NT2/D1 (cell line): Measurements from ENCODE around the gene AGAP1.

Source experiments
- DNase-seq: peaks from one replicate; pipeline ENCODE4 v3.0.0-alpha.2; 2011; ENCODE audit warnings: low read depth, low spot score
- H3K27me3 ChIP-seq: 2 replicates; pipeline ENCODE4 v1.6.0; 2011; ENCODE audit warnings: mild to moderate bottlenecking; ENCODE audit not compliant: insufficient read length, insufficient read depth
- H3K36me3 ChIP-seq: 2 replicates; pipeline ENCODE4 v1.6.1; 2011; ENCODE audit warnings: mild to moderate bottlenecking, low read length, mixed read lengths; ENCODE audit not compliant: insufficient read depth, insufficient read length
- H3K4me1 ChIP-seq: 2 replicates; pipeline ENCODE4 v1.5.1; 2011; ENCODE audit not compliant: insufficient read depth, insufficient read length
- H3K4me3 ChIP-seq: 2 replicates; pipeline ENCODE4 v1.5.1; 2011; ENCODE audit warnings: low read depth; ENCODE audit not compliant: insufficient read length
- H3K9ac ChIP-seq: 2 replicates; pipeline ENCODE4 v1.6.0; 2011; ENCODE audit warnings: low read depth; ENCODE audit not compliant: insufficient read length
- H3K9me3 ChIP-seq: 2 replicates; pipeline ENCODE4 v1.5.1; 2011; ENCODE audit warnings: mild to moderate bottlenecking, low read length; ENCODE audit not compliant: insufficient read depth
- SUZ12 ChIP-seq: IDR thresholded peaks from 2 replicates; pipeline ENCODE4 v1.6.1; 2011; ENCODE audit not compliant: insufficient read length, insufficient read depth; ENCODE audit errors: extremely low read depth
- YY1 ChIP-seq: IDR thresholded peaks from 2 replicates; pipeline ENCODE4 v1.6.1; 2011; ENCODE audit not compliant: insufficient read length, insufficient read depth
- ZNF274 ChIP-seq: IDR thresholded peaks from 2 replicates; pipeline ENCODE4 v1.6.1; 2011; ENCODE audit warnings: mild to moderate bottlenecking, low read depth, low read length

AGAP1 gene

DNA sequence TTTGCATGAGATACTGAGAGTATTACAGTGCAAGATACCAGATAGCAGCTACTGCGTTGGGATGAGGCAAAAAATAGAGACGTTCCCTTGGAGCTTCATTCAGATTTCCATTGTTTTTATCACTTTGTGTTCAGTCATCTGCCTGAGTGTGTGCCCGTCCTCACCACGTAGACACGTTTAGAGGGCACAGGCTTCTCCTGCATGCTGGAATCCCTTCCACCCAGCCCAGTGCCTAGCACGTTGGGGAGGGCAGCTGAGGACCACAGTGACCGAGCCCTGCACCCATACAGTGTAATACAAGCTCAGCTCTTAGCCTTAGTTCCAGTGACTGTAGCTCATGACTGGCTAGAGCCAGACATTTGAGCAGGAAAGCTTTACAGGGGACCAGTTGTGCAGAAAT is 539.6 kb downstream of the AGAP1 start:
- no peak overlapping the region for H3K4me3 ChIP-seq
- no peak overlapping the region for H3K9ac ChIP-seq
- no peak for DNase-seq
- peaks cover 4% of the 10 kb centered on the region for H3K36me3 ChIP-seq
- peaks cover 6% of the 10 kb centered on the region; the same call in 1 of the 2 replicates for H3K9me3 ChIP-seq
- H3K27me3 ChIP-seq = no peaks in the 10 kb centered on the region
- no peak for TF ChIP-seq SUZ12
- no peak for TF ChIP-seq YY1
- no peak for TF ChIP-seq ZNF274
- H3K4me1 ChIP-seq = no peaks in the 10 kb centered on the region

- Histone ChIP-seq H3K27me3 (no peaks in the 10 kb centered on the region), H3K4me3 (no peak overlapping the region), H3K4me1 (no peaks in the 10 kb centered on the region), H3K9me3 (peaks cover 6% of the 10 kb centered on the region; the same call in 1 of the 2 replicates), H3K36me3 (peaks cover 4% of the 10 kb centered on the region), H3K9ac (no peak overlapping the region)
- no peak for TF ChIP-seq YY1
- no peak for TF ChIP-seq SUZ12
- TF ChIP-seq ZNF274 = no peak
- DNase-seq = no peak
Measured at GRCh38 chr2:236034974-236035373, 541.1 kb downstream of the AGAP1 start.

DNA sequence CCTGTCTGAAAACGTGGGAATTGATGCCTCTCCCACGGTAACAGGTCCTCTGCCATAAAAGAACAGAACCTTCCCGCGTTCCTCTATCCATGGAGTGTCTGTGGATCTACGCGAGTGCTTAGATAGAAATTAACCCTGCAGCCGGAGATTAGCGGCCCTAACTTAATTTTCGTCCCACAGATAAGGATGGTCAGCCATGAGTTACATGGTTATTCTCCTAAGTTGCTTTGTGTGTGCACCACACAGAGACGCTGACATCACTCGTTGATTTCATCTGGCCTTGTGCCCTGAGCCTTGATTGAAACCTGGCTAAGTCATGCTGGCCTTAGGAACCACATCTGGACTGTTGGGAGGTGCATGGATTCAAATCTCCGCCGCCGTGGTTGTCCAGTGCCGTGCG is 542.2 kb downstream of the AGAP1 start:
- DNase-seq = no peak
- TF ChIP-seq ZNF274 (no peak), YY1 (no peak), SUZ12 (no peak)
- Histone ChIP-seq H3K4me3 (no peak overlapping the region), H3K36me3 (peaks cover 8% of the 10 kb centered on the region), H3K9ac (no peak overlapping the region), H3K27me3 (no peaks in the 10 kb centered on the region), H3K9me3 (no peaks in the 10 kb centered on the region), H3K4me1 (peaks cover 4% of the 10 kb centered on the region)

DNA sequence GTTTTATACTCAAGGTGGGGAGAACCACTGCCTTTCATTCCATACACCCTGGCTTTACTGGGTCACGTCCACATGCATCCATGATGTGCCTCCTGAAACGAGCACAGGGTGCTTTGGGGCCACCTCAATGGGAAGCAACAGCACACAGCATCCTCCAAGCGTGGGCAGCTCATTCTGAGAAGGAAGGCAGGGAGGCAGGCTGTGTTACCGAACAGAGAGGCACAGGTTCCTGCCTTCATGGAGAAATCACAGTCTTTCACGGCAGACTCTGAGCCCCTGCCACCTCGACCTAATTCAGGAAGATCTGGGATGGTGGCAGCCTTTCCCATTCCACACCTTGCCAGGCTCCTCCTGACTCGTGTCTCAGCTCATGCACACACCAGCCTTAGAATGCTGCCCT is 544.3 kb downstream of the AGAP1 start:
- Histone ChIP-seq H3K27me3 (no peaks in the 10 kb centered on the region), H3K4me1 (peaks cover 6% of the 10 kb centered on the region), H3K9ac (no peak overlapping the region), H3K36me3 (peaks cover 10% of the 10 kb centered on the region), H3K4me3 (no peak overlapping the region), H3K9me3 (no peaks in the 10 kb centered on the region)
- TF ChIP-seq SUZ12 (no peak), YY1 (no peak), ZNF274 (no peak)
- no peak for DNase-seq

DNA sequence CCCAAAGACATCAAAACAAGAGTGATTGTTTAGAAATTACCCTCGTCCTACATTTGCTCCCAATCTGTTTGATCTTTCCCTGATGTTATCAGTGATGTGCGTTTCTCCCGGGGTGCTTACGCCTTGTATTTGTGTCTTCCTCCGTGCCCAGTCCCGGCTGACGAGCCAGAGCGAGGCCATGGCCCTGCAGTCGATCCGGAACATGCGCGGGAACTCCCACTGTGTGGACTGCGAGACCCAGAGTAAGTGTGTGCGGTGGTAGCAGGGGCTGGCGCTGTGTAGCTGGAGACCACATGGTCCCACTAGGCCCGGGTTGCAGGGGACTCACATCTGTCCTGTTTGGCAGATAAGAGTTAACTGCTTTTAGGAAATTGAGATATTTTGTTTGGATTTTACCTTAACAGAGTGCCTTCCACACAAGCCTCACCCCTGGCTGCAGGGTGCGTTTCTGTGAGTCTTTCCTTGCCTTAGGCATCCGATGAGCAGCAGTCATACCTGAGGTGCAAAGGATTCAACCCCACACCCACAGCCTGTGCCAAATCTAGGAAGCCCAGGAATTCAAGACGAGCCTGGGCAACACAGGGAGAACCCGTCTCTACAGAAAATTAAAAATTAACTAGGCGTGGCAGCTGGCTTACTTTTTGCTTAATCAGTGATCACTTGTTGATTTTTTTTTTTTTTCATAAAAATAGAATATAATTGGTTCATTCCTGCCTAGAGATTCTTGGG is 546.9 kb downstream of the AGAP1 start:
- no peak for TF ChIP-seq YY1
- TF ChIP-seq SUZ12 = no peak
- TF ChIP-seq ZNF274 = no peak
- no peak for DNase-seq
- Histone ChIP-seq H3K9me3 (no peaks in the 10 kb centered on the region), H3K9ac (no peak overlapping the region), H3K27me3 (no peaks in the 10 kb centered on the region), H3K4me3 (no peak overlapping the region), H3K4me1 (peaks cover 9% of the 10 kb centered on the region), H3K36me3 (peaks cover 14% of the 10 kb centered on the region)

DNA sequence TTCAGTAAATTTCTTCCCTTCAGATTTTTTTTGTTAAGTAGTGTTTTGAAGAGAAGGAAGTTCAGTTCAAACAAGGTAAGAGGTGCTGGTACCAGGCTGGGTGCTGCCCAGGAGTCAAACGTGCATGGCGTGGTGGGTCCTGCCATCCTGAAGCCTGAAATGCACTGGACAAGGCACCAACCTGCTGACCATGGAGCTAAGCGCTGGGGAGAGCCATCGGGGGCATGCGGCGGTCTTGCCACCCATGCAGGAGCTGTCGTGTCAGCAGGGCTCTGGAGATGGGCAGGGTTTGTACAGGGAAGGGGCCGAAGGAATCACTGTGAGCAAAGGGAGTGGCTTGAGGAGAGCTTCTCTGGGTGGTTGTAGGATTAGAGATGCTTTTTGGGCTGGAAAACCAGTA is 547.8 kb downstream of the AGAP1 start:
- TF ChIP-seq YY1 (no peak), ZNF274 (no peak), SUZ12 (no peak)
- Histone ChIP-seq H3K4me1 (peaks cover 12% of the 10 kb centered on the region), H3K27me3 (no peaks in the 10 kb centered on the region), H3K9ac (no peak overlapping the region), H3K36me3 (peaks cover 14% of the 10 kb centered on the region), H3K4me3 (no peak overlapping the region), H3K9me3 (no peaks in the 10 kb centered on the region)
- DNase-seq = no peak

GRCh38 chr2:236042087-236042486 is 548.2 kb downstream of the AGAP1 start:
- Histone ChIP-seq H3K4me1 (peaks cover 14% of the 10 kb centered on the region), H3K36me3 (peaks cover 14% of the 10 kb centered on the region), H3K9ac (no peak overlapping the region), H3K27me3 (no peaks in the 10 kb centered on the region), H3K9me3 (no peaks in the 10 kb centered on the region), H3K4me3 (no peak overlapping the region)
- no peak for DNase-seq
- TF ChIP-seq SUZ12 = no peak
- no peak for TF ChIP-seq ZNF274
- TF ChIP-seq YY1 = no peak
